Suprapubic skin (tissue), 4 donors: Measurements from ENCODE around the gene MREG. TPM values are rescaled to one million over a fixed set of nuclear protein-coding genes. Genes with fewer than 3 reads are reported as not detected.
"Not testable (repeated sequence)": the region's sequence is repeated elsewhere in the genome, so short reads cannot be mapped to it uniquely, and the experiment has no call there.

Source experiments
- DNase-seq, 2 donors: peaks; one replicate each; pipeline ENCODE4 v3.0.0-alpha.2; 2019; ENCODE audit warnings: low spot score in 2 of 2
- H3K27ac ChIP-seq: fragments of 200-600 bp; sonication (generic); one replicate; pipeline ENCODE4 v1.5.1; 2019
- H3K27me3 ChIP-seq: fragments of 200-600 bp; sonication (generic); one replicate; pipeline ENCODE4 v1.5.1; 2019
- H3K36me3 ChIP-seq: fragments of 200-600 bp; sonication (generic); one replicate; pipeline ENCODE4 v1.5.1; 2019
- H3K4me1 ChIP-seq: fragments of 200-600 bp; sonication (generic); one replicate; pipeline ENCODE4 v1.5.1; 2019
- H3K4me3 ChIP-seq: fragments of 200-600 bp; sonication (generic); one replicate; pipeline ENCODE4 v1.5.1; 2019; ENCODE audit warnings: mild to moderate bottlenecking
- H3K9me3 ChIP-seq: fragments of 200-600 bp; sonication (generic); one replicate; pipeline ENCODE4 v1.5.1; 2019
- EP300 ChIP-seq: sonication (generic); formaldehyde crosslinking; IDR thresholded peaks from one replicate; pipeline ENCODE4 v1.6.1; 2017; ENCODE audit warnings: antibody characterized with exemption
- POLR2A ChIP-seq, 2 donors: fragments of 450-650 bp; IDR thresholded peaks; one replicate each; pipeline ENCODE4 v1.6.1; 2017; ENCODE audit warnings: antibody characterized with exemption in 2 of 2, mild to moderate bottlenecking in 2 of 2, moderate library complexity in 2 of 2
- POLR2AphosphoS5 ChIP-seq, 3 donors: sonication (generic); formaldehyde crosslinking; IDR thresholded peaks; one replicate each; pipeline ENCODE4 v1.6.1; 2017; ENCODE audit warnings: antibody characterized with exemption in 3 of 3
- whole genome bisulfite sequencing: methylation state at CpG from one replicate; pipeline ENCODE4 v1.1.5; 2018; 5-methylcytosine and 5-hydroxymethylcytosine counted together
- total RNA-seq, 4 donors: library from RNA; depleted of rRNA; stranded (reverse); fragments of >200 nt; gene quantifications; one replicate each; pipeline ENCODE4 v1.1.0, GENCODE V29; 2016
- TF ChIP-seq, protein P1 (sequence below), 2 donors: fragments of 200-600 bp in 1 of 2; fragments of 450-650 bp in 1 of 2; sonication (generic) in 1 of 2; IDR thresholded peaks; one replicate each; pipeline ENCODE4 v1.5.1; 2016 to 2019; ENCODE audit warnings: antibody characterized with exemption in 2 of 2, mild to moderate bottlenecking in 1 of 2, moderate library complexity in 1 of 2

MREG gene
- total RNA-seq, 4 donors from 2014 or later: 26.1 to 37.3 (median 29.7) TPM

GRCh38 chr2:215966274-215966673, 47.1 kb downstream of the MREG start:
- Histone ChIP-seq H3K27ac (no peak overlapping the region), H3K9me3 (no peaks in the 10 kb centered on the region), H3K36me3 (no peaks in the 10 kb centered on the region), H3K4me3 (no peak overlapping the region), H3K4me1 (peaks cover 12% of the 10 kb centered on the region), H3K27me3 (no peaks in the 10 kb centered on the region)
- TF ChIP-seq EP300 (no peak), POLR2A (IDR thresholded peaks at IDR 0.05) (no peak), POLR2AphosphoS5 (IDR thresholded peaks at IDR 0.05) (no peak)
- TF ChIP-seq, protein P1, sequence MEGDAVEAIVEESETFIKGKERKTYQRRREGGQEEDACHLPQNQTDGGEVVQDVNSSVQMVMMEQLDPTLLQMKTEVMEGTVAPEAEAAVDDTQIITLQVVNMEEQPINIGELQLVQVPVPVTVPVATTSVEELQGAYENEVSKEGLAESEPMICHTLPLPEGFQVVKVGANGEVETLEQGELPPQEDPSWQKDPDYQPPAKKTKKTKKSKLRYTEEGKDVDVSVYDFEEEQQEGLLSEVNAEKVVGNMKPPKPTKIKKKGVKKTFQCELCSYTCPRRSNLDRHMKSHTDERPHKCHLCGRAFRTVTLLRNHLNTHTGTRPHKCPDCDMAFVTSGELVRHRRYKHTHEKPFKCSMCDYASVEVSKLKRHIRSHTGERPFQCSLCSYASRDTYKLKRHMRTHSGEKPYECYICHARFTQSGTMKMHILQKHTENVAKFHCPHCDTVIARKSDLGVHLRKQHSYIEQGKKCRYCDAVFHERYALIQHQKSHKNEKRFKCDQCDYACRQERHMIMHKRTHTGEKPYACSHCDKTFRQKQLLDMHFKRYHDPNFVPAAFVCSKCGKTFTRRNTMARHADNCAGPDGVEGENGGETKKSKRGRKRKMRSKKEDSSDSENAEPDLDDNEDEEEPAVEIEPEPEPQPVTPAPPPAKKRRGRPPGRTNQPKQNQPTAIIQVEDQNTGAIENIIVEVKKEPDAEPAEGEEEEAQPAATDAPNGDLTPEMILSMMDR (IDR thresholded peaks at IDR 0.05): no peak
- DNase-seq: no peak
- 73% methylated on average over 4 of the region's 4 CpGs for WGBS

DNA sequence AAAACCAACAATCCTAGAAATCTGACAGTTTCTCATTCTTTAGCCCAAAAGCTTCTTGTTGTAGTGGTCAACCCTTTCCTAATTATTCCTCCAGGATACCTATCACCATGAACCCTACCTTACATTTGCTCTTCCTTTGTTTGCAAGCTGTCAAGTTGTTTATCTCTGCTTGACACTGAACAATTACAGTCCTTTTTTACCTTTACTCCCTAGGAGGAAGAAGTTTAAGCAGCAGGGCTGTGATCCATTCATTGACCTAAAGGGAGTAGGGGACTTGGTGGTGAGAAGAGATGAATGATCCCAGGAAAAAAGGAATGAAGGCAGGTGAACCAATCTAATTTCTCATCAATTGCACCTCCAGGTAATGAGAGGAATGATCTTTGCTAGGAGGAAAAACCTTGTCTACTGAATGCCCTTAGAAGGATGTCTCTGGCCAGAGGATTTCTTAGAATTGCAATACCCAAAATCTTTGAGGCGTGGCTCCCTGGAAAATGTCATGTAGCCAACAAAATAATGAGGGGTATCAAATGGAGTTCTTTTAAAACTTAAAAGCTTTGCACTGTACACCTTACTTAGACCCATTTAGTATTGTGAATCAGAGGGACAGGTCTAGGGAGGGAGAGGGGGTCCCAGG, 47.7 kb downstream of the MREG start:
- H3K4me1 ChIP-seq: peaks cover 9% of the 10 kb centered on the region
- H3K36me3 ChIP-seq: no peaks in the 10 kb centered on the region
- no peaks in the 10 kb centered on the region for H3K27me3 ChIP-seq
- TF ChIP-seq EP300 (no peak), POLR2AphosphoS5 (IDR thresholded peaks at IDR 0.05) (no peak), POLR2A (IDR thresholded peaks at IDR 0.05) (no peak)
- TF ChIP-seq, protein P1 (IDR thresholded peaks at IDR 0.05): no peak
- H3K27ac ChIP-seq: no peak overlapping the region
- H3K9me3 ChIP-seq: no peaks in the 10 kb centered on the region
- 97% methylated on average over 1 of the region's 1 CpG for WGBS
- no peak overlapping the region for H3K4me3 ChIP-seq
- no peak for DNase-seq

GRCh38 chr2:215961981-215962380, 51.4 kb downstream of the MREG start:
- 72% methylated on average over 5 of the region's 5 CpGs for WGBS
- no peaks in the 10 kb centered on the region for H3K9me3 ChIP-seq
- no peak for DNase-seq
- H3K36me3 ChIP-seq: no peaks in the 10 kb centered on the region
- H3K4me3 ChIP-seq: no peak overlapping the region
- H3K4me1 ChIP-seq: peaks cover 5% of the 10 kb centered on the region
- H3K27ac ChIP-seq: no peak overlapping the region
- TF ChIP-seq EP300 (no peak), POLR2A (IDR thresholded peaks at IDR 0.05) (no peak), POLR2AphosphoS5 (IDR thresholded peaks at IDR 0.05) (no peak)
- TF ChIP-seq, protein P1 (IDR thresholded peaks at IDR 0.05): no peak
- no peaks in the 10 kb centered on the region for H3K27me3 ChIP-seq

DNA sequence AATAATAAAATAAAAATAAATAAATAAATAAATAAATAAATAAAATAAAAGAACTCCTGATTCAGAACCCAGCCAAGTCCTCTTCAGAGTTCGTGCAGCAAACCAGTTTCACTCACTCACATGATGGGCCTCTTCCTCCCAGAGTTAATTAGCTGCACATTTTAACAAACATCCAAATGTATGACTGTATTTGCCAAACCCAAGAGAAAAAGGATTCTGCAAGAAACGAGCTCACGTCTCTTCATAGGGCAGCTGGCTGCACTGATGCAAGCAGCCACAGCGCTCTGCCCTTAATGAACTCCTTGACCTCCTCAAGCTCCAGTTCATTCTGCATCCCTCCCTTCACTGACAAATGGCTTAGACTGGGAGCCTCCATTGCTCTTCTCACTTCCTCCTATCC, 55.1 kb downstream of the MREG start:
- H3K36me3 ChIP-seq: no peaks in the 10 kb centered on the region
- WGBS: 72% methylated on average over 4 of the region's 4 CpGs

DNA sequence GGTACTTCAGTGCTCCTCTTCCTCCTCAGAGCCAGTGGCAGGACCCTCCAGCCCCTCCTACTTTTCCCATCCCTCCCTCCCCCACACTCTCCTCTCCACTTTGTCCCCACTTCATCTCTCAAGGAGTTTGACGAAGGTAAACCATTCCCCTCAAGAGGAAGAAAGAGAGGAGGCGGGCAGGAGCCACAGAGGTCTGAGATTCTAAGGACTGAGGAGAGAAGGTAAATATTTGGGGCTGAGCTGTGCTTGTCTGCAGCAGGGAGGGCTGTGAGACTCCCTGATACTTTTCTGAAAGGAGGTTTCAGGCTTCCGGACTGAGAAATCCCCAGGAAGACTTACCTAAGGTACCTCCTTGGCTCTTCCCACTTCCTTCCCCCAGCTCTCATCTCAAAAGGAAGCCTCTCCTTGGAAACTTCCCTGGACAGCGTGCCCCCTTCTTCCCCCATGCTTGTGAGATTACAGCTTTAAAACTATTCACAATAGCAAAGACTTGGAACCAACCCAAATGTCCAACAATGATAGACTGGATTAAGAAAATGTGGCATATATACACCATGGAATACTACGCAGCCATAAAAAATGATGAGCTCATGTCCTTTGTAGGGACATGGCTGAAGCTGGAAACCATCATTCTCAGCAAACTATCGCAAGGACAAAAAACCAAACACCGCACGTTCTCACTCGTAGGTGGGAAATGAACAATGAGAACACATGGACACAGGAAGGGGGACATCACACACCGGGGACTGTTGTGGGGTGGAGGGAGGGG, 55.8 kb downstream of the MREG start:
- not testable (repeated sequence) for H3K27me3 ChIP-seq, H3K27ac ChIP-seq, H3K36me3 ChIP-seq, H3K4me1 ChIP-seq, H3K4me3 ChIP-seq, H3K9me3 ChIP-seq, DNase-seq
- 96% methylated on average over 10 of the region's 10 CpGs for WGBS

More for the DNA sequence above, 55.1 kb downstream of the MREG start:
- DNase-seq: no peak
- no peak for TF ChIP-seq POLR2A (IDR thresholded peaks at IDR 0.05)
- TF ChIP-seq EP300: no peak
- TF ChIP-seq, protein P1 (IDR thresholded peaks at IDR 0.05): no peak
- no peak for TF ChIP-seq POLR2AphosphoS5 (IDR thresholded peaks at IDR 0.05)
- Histone ChIP-seq H3K9me3 (no peaks in the 10 kb centered on the region), H3K27ac (no peak overlapping the region), H3K27me3 (no peaks in the 10 kb centered on the region), H3K4me3 (no peak overlapping the region), H3K4me1 (no peaks in the 10 kb centered on the region)
